GM19240 (cell line): Measurements from ENCODE around the gene MAFF.
"Not testable (repeated sequence)": the region's sequence is repeated elsewhere in the genome, so short reads cannot be mapped to it uniquely, and the experiment has no call there.

ENCODE experiments used
- DNase-seq: peaks from one replicate; pipeline ENCODE4 v3.0.0; 2011; ENCODE audit warnings: low spot score; ENCODE audit not compliant: insufficient read length

Gene MAFF

DNA sequence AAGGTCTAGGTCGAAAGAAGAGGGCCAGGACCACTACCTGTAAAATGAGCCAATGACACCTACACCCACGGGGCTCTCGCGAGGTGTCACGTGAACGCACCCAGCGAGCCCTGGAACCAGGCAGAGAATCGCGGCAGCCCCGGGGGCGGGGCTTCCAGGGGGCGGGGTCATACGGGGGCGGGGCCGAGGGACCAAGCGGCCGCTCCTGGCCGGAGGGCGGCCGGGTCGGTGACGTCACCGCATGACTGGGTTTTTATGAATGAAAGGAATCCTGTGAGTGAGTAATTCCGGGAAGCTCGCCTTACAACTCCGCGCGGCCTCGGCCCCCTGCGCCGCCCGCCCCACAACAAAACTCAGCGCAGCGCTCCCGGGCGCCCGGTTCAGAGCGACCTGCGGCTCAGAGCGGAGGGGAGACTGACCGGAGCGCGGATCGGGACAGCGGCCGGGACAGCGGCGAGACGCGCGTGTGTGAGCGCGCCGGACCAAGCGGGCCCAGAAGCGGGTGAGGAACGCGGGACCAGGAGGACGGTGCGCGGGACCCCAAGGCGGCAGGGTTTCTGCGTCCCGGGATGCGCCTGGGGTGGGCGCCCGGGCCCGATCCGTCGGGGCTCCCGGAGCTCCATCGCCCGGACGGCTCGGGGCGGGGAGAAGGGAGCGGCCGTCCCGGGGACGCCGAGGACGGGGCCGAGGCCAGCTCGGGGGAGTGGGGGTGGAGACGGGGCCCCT, at the start of gene MAFF:
TSS of gene MAFF (plus strand) at position 284 of the 726 bp plus-strand sequence. CDS start 11,860 bp downstream, outside the sequence.
- DNase-seq: peak; percentile 80

DNA sequence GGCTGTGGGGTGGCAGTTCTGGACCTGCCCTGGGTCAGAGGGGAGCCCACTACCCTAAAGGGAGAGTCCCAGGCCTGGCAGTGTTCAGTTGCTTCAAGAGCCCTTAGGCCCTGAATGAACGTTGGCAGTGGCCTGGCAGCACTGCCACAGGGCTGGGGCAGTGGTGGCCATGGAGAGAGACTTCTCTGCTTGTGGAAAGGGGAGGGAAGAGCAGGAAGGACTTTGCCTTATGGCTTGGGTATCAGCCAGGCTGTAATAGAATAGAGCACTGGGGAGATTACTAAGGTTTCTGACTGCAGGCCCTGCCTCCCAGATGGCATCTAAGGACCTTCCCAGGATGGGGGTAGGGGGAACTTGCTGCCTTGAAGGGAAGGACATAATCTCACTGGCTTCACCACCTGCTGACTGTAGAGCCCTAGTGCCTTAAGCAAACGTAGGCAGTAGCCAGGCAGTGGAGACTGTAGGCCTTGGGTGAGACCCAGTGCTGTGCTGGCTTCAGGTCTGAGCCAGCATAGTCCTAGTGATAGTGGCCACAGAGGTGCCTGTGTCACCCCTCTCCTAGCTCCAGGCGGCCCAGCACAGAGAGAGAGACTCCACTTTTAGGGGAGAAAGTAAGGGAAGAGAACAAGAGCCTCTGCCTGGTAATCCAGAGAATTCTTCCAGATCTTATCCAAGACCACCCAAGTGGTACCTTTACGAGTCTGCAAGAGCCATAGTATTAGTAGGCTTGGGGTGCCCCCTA, 47.8 kb upstream of the MAFF start:
- no peak for DNase-seq

DNA sequence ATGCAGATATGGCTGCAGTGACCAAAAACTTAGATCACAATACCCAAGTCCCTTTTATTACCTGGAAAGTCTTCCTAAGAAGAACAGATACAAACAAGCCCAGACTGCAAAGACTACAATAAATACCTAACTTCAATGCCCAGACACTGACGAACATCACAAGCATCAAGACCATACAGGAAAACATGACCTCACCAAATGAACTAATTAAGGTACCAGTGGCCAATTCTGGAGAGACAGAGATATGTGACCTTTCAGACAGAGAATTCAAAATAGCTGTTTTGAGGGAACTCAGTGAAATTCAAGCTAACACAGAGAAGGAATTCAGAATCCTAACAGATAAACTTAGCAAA, 47.3 kb upstream of the MAFF start:
- DNase-seq: not testable (repeated sequence)

DNA sequence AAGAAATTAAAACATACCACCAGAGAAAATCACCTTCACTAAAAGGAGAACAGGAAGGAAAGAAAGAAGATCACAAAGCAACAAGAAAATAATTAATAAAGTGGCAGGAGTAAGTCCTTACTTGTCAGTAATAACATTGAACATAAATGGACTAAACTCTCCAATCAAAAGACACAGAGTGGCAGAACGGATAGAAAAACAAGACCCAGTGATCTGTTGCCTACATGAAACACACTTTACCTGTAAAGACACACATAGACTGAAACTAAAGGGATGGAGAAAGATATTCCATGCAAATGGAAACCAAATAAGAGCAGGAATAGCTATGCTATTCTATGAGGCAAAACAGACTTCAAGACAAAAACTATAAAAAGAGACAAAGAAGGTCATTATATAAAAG, 46.1 kb upstream of the MAFF start:
- DNase-seq: no peak

DNA sequence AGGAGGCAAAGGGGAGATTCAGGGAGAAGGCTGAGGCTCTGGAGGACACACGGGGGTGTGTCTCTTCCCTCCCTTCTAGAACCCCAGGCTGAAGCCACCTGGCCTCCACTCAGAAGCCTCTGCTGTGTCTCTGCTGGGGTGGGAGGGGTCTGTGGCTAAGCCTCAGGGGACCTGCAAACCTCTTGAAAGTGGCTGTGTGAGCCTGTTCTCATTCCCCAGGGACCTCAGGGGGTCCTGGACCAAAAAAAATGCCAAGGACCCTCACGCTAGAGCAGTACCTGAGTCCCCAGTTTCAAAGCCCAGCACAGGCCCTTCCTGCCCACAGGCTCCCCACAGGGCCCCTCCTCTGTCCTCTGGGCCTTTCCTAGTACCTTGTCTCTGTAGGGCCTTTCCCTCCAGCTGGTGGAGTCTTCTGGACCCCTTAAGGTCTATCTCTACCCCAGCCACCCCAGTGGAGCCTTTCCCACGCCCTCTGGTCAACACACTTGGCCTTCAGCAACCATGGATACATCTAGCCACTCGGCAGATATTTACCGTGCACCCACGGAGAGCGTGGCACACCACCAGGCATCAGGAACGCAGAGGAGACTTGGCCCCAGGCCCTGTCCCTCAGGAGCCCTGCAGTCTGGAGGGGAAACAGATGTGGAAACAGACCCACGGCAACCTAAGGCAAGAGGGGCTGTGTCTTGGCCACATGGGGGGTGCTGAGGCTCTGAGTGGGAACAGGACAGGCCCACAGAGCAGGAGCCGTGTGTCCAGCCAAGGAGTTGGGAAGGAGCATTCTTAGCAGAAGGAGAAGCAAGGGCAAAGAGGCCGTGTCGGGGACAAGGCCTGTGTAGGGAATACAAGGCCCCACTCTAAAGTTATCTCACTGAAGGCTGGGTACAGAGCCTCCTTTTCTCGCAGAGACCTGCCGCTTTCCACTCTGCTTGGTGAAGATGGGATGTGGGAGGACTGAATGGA, 38.6 kb upstream of the MAFF start:
- no peak for DNase-seq

DNA sequence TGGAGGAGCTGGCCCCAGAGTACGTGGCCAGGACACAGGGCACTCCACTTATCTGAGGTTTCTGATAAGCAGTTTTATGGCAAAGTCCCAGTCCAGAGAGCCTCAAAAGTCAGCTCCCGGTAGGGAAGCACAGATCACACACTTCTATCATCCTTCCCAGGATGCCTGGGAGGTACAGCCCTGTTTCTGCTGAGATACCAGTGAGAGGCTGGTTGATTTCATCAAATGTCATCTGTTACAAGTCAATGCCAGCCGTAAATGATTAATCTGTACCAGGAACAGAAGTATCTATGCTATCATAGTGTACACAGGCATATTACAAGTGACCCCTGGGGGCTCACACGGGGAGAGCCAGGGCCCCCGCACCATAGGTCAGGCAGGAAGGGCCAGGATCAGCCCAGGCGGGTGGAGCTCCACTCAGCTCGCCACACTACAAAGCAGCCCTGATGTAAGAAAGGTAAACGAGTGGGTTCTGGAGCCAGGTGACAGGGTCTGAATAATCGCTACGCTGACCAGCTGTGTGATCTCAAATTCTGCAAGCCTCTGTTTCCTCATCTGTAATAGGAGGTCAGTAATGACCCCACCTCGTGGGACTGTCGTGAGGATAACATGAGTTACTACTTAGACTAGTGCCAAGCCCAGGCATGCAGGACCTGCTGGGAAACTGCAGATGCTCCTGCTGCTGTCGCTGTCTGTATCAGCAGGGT, 37.8 kb upstream of the MAFF start:
- DNase-seq: no peak

DNA sequence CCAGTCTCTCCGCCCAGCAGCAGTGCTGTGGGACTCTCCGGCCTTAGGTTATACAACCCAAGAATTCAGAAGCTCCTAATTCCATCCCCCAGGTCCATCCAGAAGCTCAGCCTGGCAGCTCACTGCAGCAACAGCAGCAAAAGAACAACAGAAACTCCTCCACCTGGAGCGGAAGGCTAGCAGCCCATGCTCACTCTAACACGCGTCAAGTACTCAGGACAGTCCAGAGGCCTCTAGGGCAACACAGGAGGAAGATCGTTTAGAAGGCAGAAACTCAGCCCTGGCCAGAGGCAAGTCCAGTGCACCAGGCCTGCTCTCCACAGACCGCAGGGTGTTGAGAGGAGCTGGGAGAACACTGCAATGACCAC, 37.3 kb upstream of the MAFF start:
- no peak for DNase-seq

DNA sequence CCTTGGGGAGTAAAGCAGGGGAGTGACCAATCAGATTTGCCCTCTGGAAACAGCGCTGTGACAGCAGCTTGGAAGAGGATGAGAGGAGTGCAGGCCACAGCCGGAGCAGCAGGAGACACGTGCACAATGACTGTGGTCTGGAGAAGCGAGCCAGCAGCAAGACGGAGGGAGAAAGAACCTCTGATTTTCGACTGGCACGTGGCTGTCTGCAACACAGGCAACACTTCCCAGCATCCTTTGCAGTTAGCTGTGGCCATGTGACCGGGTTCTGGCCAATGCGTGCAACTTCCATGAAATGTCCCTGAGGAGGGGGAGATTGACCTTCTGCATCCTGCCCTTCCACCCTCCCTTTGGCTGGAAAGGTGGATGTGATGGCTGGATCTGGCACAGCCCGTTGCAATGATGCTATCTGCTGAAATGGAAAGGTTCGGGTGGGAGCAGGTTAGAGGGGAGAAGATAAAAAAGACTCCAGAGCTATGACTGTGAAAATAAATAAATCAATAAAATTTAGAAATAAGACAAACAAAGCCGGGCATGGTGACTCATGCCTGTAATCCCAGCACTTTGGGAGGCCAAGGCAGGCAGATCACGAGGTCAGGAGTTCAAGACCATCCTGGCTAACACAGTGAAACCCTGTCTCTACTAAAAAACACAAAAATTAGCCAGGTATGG, 35.7 kb upstream of the MAFF start:
- DNase-seq: no peak

DNA sequence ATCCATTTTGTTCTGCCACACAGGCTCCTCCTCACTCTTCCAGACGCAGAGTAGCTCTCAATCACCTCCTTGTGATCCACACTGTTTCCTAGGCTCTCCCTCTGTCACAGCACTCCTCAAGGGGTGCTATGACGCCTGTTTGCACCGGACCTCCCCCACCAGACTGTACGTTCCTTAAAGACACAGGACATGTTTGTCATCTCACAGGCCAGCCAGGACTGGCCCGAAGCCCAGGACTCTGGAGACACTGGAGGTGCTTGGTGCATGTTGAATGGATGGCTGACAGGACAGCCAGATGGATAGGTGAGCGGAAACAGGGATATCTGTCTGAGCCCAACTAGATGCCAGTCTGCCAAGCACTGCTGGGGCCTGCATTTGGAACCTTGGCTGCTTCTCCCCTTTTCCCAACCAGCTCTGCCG, 33.8 kb upstream of the MAFF start:
- DNase-seq: no peak

DNA sequence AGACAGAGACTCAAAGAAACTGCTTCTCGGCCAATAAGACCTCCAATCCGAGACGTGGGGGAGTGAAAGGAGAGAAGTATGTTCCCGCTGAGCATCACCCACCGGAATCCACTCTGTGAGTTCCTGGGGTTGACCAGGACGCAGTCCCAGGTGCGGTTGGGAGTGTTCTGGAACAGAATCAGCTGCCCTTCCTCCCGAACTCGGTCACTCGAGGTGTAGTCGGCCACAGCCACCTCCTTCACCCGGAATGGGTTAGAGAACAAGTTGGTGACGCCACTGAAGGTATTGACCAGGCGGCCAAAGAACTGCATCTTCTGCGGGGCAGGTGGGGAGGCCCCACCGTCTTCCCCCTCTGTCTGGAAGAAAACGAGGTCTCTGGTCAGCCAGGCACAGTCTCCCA, 32.7 kb upstream of the MAFF start:
- no peak for DNase-seq

DNA sequence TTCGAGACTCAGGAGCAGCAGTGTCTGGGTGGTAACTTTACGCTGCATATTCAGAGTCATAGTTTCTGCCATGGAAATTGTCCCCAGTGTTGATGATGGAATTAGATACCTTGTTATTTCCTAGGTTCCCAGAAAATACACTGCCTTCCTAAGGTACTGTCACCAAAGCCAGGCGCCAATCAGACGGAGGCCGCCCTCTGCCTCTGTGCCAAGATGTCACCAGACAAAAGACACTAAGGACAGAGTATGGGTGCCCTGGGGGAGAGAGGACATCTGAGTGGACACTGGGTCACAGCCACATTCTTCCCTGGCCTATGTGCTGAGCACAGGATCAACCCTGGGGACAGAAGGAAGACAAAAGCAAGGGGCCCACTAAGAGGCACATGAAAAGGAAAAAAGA, 31.3 kb upstream of the MAFF start:
- no peak for DNase-seq

DNA sequence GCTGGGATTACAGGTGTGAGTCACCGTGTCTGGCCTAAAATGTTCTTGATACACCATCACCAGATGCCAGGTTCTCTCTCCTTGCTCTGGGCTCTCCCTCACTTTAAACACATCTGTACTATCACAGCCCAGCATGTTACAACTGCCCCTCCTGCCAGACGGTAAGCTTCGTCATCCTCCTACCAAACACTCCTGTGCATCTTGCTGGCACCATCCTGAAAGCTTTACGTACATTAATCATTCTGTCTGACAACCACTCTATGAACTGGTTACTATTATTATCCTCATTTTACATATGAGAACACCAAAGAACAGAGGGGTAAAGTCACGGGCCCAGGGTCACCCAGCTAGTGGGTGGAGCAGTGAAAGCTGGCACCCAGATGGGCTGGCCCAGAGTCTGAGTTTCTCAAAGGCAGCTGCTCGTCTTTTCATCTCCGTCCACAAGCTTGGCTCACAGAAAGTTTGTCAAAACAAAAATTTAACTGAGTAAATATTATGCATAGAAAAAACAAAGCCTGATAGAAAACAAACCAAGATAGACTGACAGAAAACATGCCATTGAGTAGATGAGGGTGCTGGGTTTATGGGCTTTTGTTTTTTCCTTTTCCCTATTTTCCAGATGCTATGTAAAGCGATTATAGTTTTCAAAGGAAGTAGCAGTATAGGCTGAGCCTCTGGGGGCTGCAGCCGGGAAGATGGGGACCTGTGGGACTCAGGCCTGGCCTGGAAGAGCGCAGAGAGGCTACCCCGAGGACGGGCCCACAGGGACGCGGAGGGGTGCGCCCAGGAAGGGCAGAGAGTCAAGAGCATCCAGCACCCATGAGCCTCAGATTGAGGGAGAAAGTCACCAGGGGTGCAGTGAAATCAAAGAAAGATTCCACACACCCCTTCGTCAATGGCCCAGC, 29.6 kb upstream of the MAFF start:
- no peak for DNase-seq

DNA sequence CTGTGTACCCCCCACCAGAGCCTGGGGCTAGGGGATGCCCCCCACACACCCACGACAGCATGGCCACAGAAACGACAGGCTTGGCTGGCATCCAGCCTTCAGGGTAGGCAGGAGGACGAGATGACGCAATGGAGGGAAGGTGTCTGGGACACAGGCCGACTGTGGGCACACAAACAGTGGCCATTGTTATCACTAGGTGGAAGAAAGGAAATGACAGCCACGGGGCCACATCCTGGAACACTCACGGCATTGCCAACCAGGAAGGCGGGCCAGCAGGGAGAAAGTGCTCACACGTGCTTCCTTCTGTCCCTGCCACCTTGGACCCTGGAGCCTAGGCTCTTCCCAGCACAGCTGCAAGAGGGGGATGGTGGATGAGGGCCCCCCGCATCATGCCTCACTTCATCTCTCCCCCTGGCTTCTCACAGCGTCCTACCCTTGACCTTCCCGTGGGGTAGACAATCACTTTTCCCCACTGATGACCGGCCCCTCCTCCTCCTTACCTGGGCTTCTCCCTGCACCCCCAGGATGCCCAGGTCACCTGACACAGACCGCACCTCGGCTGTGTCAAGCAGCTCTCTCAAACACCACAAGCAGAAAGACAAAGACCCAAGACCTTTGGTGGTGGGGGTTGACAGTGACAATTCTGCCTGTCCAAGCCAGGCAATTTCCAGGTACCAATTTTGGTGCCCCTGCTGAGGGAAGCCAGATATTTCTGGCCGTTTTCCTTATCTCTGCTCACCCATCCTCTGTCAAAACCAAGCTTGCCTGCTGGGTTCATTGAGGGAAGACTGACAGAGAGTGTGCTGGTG, 28.8 kb upstream of the MAFF start:
- no peak for DNase-seq

DNA sequence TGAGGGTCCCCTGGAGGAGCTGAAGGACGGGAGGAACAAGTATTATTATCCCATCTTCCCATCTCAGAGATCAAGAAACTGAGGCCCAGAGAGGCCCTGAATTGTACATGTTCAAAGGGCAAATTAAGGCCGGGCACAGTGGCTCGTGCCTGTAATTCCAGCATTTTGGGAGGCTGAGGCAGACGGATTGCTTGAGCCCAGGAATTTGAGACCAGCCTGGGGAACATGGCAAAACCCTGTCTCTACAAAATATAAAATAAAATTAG, 28.2 kb upstream of the MAFF start:
- DNase-seq: no peak

DNA sequence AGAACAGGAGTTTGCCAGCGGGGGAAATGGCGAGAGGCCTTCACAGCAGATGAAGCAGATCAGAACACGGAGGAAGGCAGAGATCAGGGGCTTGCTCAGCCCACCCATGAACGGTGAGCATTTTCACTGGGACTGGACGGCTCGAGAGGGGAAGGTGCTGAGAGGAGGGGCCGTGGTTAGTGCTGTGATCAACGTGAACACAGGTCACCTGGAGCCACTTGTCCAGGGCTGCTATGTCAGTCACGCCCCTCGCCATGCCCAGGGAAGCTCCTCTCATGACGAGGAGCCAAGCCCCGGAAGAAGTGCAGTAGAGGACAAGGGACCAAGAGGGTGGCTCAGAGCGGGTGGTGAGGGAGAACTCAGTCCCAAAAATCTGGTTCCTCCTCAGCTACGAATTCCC, 27.2 kb upstream of the MAFF start:
- no peak for DNase-seq

DNA sequence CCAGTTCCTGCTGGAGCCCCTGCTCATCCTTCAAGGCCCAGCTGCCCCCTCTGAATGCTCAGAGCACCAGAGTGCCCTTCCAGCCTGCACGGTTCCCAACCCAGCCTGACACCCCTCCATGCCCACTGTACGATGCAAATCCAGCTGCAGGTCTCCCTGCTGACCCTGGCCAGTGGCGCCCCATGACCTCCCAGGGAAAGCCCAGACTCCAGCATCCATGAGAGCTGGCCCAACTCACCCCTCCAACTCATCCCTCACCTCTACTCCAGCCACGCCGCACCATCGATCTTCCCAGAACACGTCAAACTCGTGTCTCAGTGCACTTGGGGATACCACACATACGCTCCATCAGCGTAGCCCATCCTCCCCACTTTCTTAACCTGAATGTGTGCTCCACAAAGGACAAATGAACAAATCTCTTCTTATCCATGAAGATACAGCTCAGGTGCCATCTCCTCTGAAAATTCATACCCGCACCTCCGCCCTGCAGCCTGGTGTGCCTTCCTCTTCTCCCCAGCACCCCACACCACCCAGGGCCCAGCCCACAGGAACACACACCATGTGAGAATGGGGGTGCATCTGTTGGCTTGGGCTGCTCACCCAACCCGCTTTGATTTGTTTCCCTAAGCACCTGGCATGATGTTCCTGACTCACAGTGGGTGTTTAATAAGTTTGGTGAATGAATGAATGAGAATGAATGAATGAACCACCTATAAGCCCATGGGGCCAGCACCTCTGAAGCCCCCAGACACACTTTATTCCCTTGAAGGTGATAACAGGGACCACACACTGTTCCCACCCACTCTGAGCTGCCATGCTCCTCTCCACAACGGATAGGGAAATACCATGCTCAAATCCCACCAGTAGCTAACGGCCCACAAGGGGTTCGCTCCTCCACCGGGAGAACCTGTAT, 26.3 kb upstream of the MAFF start:
- DNase-seq: no peak

DNA sequence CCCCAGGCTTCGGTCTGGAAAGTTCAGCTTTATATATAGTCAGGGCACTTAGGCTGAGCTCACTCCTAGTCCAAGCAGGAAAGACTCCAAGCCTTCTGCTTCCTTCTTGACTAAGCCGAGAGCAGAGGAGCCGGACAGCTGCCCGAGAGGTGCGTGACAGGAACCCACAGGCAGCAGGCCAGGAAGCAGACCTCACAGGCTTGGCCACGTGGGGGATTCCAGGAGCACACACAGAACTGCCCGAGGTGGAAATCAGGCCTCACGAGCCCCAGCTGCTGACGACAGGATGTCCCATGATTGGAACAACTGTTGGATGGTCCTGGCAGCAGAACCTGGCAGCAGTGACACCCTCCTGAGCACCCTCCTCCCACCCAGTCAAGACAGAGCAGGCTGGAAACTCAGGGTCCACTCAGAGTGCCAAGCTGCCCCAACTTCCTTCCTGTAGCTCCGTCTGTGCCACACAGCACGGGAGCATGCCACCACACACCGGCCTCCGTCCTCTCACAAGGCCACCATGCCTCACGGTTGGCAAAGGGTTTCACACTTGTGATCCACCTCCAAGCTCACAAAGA, 25.5 kb upstream of the MAFF start:
- DNase-seq: no peak

DNA sequence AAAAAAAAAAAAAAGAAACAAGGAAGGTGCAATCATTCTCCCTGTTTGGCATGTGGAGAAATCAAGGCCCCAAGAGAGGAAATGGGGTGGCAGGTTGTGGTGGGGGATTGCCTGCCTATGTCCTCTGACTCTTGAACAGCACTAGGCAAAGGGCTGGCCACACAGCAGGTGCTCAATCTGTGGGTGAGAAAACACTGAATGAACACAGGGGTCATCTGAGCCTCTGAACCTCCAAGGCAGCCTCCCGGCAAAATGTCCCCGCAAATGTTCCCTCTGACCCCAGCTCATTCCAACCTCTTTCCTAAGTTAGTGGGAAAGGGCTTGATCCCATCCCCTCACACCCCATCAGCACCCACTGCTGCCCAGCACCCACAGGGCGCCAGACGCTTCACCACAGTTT, 24.8 kb upstream of the MAFF start:
- DNase-seq: no peak
